HL-60 (cell line): ENCODE results near the gene FBXW5.

Experiments used
- CTCF ChIP-seq: IDR thresholded peaks from one replicate; pipeline ENCODE4 v1.5.1; 2011; ENCODE audit warnings: low read length, control low read depth, inconsistent platforms; ENCODE audit not compliant: insufficient read depth
- GABPA ChIP-seq: IDR thresholded peaks from 2 replicates; pipeline ENCODE4 v1.6.1; 2012; ENCODE audit warnings: low read depth
- POLR2AphosphoS5 ChIP-seq: IDR thresholded peaks from 2 replicates; pipeline ENCODE4 v1.6.1; 2012; ENCODE audit warnings: low read depth
- REST ChIP-seq: IDR thresholded peaks from 2 replicates; pipeline ENCODE4 v1.6.1; 2012; ENCODE audit warnings: low read depth; ENCODE audit not compliant: insufficient replicate concordance
- SPI1 ChIP-seq: IDR thresholded peaks from 2 replicates; pipeline ENCODE4 v1.6.1; 2012; ENCODE audit warnings: low read depth, mild to moderate bottlenecking, borderline replicate concordance

- TF ChIP-seq CTCF (no peak), POLR2AphosphoS5 (no peak), REST (no peak), GABPA (no peak), SPI1 (no peak)
Measured at GRCh38 chr9:136920069-136920468, 24.5 kb downstream of the FBXW5 start.
